ENCODE measurements around the gene GATAD2A. TPM values are rescaled to one million over a fixed set of nuclear protein-coding genes. Genes with fewer than 3 reads are reported as not detected.

The GATAD2A gene
- total RNA-seq, 1 experiment from 2014 or later: 189 TPM

- no peak overlapping the region for H2BK20ac ChIP-seq (ENCODE audit: low read depth, low read length, poor library complexity, severe bottlenecking)
- H3K79me1 ChIP-seq (ENCODE audit: insufficient read depth, low read depth, low read length, poor library complexity, severe bottlenecking): peaks cover 3% of the 10 kb centered on the region
- H3K4me1 Mint-ChIP-seq: peaks cover 51 to 54% of the 10 kb centered on the region in 2 experiments
- no peaks in the 10 kb centered on the region for H3K9me3 Mint-ChIP-seq
- H3K27me3 ChIP-seq (ENCODE audit: insufficient read depth, low read length): no peaks in the 10 kb centered on the region
- peak overlapping the region; percentile 44 to 89 (median 54); a peak in 5 of 7 replicates for H3K27ac Mint-ChIP-seq
- no peak overlapping the region for H3K23ac ChIP-seq (ENCODE audit: insufficient read length, low read depth, low read length)
- H3K4me1 ChIP-seq (ENCODE audit: insufficient read depth, low read length): peaks cover 20% of the 10 kb centered on the region
- H3K9ac ChIP-seq (ENCODE audit: extremely low read depth, insufficient read length, low read length): no peak overlapping the region
- H4K20me1 ChIP-seq (ENCODE audit: control insufficient read depth, insufficient read depth, insufficient read length): peaks cover 2% of the 10 kb centered on the region
- no peak overlapping the region for H3K56ac ChIP-seq (ENCODE audit: insufficient read length, low read depth, low read length)
- H2AK5ac ChIP-seq (ENCODE audit: insufficient read length, low read length): no peak overlapping the region
- H3K9me3 ChIP-seq (ENCODE audit: control insufficient read depth, low read depth, low read length): no peaks in the 10 kb centered on the region
- no peaks in the 10 kb centered on the region for H3K23me2 ChIP-seq (ENCODE audit: insufficient read length, low read depth, low read length, poor library complexity, severe bottlenecking)
- no peak overlapping the region for H3K4ac ChIP-seq (ENCODE audit: low read depth, low read length)
- H2BK120ac ChIP-seq (ENCODE audit: low read depth, low read length, poor library complexity, severe bottlenecking): no peak overlapping the region
- peaks cover 0 to 4% (median 0%) of the 10 kb centered on the region in 3 experiments; a peak in 2 of 7 replicates for H3K36me3 Mint-ChIP-seq (ENCODE audit: insufficient read depth in 1 of 3, low read depth in 3 of 3)
- no peak overlapping the region for H2AFZ ChIP-seq (ENCODE audit: low read length)
- DNase-seq: no peak
- H4K8ac ChIP-seq (replicated peaks; ENCODE audit: insufficient read length, low read depth, low read length): no peak overlapping the region
- peaks cover 2% of the 10 kb centered on the region for H3K27me3 Mint-ChIP-seq (ENCODE audit: low read depth)
- H3K4me2 ChIP-seq (ENCODE audit: insufficient read depth, insufficient read length, low read length): no peak overlapping the region
- TF ChIP-seq CTCF (conservative IDR thresholded peaks at IDR 0.05): peak; percentile 18; the same call in 1 of the 3 replicates
- H2BK15ac ChIP-seq (ENCODE audit: low read depth, low read length): no peak overlapping the region
- H4K5ac ChIP-seq (ENCODE audit: insufficient read length, low read depth, low read length): no peak overlapping the region
- no peak overlapping the region for H3K27ac ChIP-seq (ENCODE audit: insufficient read length, low read depth, low read length)
- no peak overlapping the region for H2BK5ac ChIP-seq (ENCODE audit: insufficient read length, low read length)
- H3T11ph ChIP-seq (ENCODE audit: low read length): no peak overlapping the region
- H4K91ac ChIP-seq (ENCODE audit: insufficient read length, low read depth, low read length): no peak overlapping the region
- H3K79me2 ChIP-seq (ENCODE audit: insufficient read depth, low read length): peaks cover 57% of the 10 kb centered on the region; the same call in 1 of the 2 replicates
- no CpG with 5 or more reads among the region's 14 CpGs for WGBS (ENCODE audit: extremely low coverage, insufficient read length, low lambda C conversion rate)
- no peak overlapping the region for H3K18ac ChIP-seq (ENCODE audit: insufficient read length, low read depth, low read length)
- H3K14ac ChIP-seq (ENCODE audit: insufficient read depth, low read length): no peak overlapping the region
- H2BK12ac ChIP-seq (ENCODE audit: insufficient read length, low read depth, low read length): no peak overlapping the region
- H3K4me3 Mint-ChIP-seq: no peak overlapping the region
Measured at GRCh38 chr19:19458110-19458816, 52.8 kb downstream of the GATAD2A start.
